Activated CD4-positive, alpha-beta T cell treated with anti-CD3 and anti-CD28 coated beads, Interleukin-2, amount 10 ng/mL, durations not matched to agents 7 days and 5 days (primary cell): ENCODE data around the gene PTPRN2. TPM values are rescaled to one million over a fixed set of nuclear protein-coding genes. Genes with fewer than 3 reads are reported as not detected.
"Not testable (repeated sequence)": the region's sequence is repeated elsewhere in the genome, so short reads cannot be mapped to it uniquely, and the experiment has no call there.

Source experiments
- CTCF ChIA-PET: fragments of 350-600 bp; sonication (Branson Sonifier 250); formaldehyde crosslinking; loops from one replicate; lab custom pipeline; 2021; ENCODE audit warnings: antibody characterized with exemption; lab: Charles Lee
- POLR2A ChIA-PET: fragments of 350-600 bp; sonication (Branson Sonifier 250); formaldehyde crosslinking; loops from one replicate; lab custom pipeline; 2021; ENCODE audit warnings: antibody characterized with exemption; lab: Charles Lee
- DNase-seq: peaks from one replicate; pipeline ENCODE4 v3.0.0-alpha.2; 2020
- H3K27ac Mint-ChIP-seq: one replicate; pipeline ENCODE4 v1.8.0; 2021; ENCODE audit warnings: mild to moderate bottlenecking, moderate library complexity, mixed read lengths
- H3K27me3 Mint-ChIP-seq: one replicate; pipeline ENCODE4 v1.8.0; 2021; ENCODE audit warnings: mixed read lengths
- H3K36me3 Mint-ChIP-seq: one replicate; pipeline ENCODE4 v1.8.0; 2021; ENCODE audit warnings: low read depth, mixed read lengths
- H3K4me1 Mint-ChIP-seq: one replicate; pipeline ENCODE4 v1.8.0; 2021; ENCODE audit warnings: mixed read lengths
- H3K4me3 Mint-ChIP-seq: one replicate; pipeline ENCODE4 v1.8.0; 2021; ENCODE audit warnings: mild to moderate bottlenecking, moderate library complexity, mixed read lengths
- H3K9me3 Mint-ChIP-seq: one replicate; pipeline ENCODE4 v1.8.0; 2021; ENCODE audit warnings: mixed read lengths
- total RNA-seq, 2 experiments: library from RNA; stranded (reverse); gene quantifications; one replicate each; pipeline ENCODE4 v1.2.3, GENCODE V29; 2021

PTPRN2 gene
- total RNA-seq, 2 experiments from 2014 or later = 2.6 to 2.7 TPM

DNA sequence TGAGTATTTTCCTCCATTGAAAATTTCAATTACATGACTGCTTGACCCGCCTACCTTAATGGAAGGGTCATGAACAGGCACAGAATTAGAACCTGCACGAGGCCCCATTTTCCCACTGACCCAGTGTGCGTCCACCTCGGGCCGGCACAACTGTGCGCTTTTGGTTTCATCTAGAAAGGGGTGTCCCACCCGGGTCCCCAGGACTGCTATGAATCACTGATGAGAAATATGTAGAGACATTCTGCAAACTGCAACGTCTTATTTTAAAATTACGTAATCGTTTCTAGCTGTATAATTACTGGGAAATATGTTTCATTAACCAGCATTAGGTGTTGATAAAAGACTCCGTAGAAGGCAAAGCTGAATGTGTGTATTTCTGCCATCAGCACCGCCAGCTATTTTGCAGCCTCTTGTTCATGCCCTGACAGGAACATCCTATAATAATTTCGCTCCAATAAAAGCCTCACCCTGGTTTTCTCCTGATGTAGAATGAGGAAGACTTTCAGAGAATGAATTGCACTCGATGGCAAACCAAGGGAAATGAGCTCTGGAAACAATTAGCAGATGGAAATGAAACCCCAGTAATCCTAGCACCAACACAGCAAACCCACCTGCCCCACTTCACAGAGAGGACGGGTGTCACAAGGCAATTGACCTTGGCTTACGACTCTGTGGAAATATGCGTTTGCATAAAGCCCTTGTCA is 688.7 kb downstream of the PTPRN2 start:
- peaks cover 3% of the 10 kb centered on the region for H3K4me1 Mint-ChIP-seq
- no peaks in the 10 kb centered on the region for H3K9me3 Mint-ChIP-seq
- H3K27me3 Mint-ChIP-seq = no peaks in the 10 kb centered on the region
- CTCF ChIA-PET = no interaction called here
- no peak overlapping the region for H3K27ac Mint-ChIP-seq
- H3K4me3 Mint-ChIP-seq = no peak overlapping the region
- DNase-seq = no peak
- H3K36me3 Mint-ChIP-seq = no peaks in the 10 kb centered on the region
- POLR2A ChIA-PET = no interaction called here

- no peak for DNase-seq
- ChIA-PET POLR2A (no interaction called here), CTCF (no interaction called here)
- Mint-ChIP-seq H3K27me3 (no peaks in the 10 kb centered on the region), H3K4me1 (no peaks in the 10 kb centered on the region), H3K9me3 (no peaks in the 10 kb centered on the region), H3K27ac (no peak overlapping the region), H3K4me3 (no peak overlapping the region), H3K36me3 (no peaks in the 10 kb centered on the region)
Measured at GRCh38 chr7:157898261-157898660, 689.4 kb downstream of the PTPRN2 start.

DNA sequence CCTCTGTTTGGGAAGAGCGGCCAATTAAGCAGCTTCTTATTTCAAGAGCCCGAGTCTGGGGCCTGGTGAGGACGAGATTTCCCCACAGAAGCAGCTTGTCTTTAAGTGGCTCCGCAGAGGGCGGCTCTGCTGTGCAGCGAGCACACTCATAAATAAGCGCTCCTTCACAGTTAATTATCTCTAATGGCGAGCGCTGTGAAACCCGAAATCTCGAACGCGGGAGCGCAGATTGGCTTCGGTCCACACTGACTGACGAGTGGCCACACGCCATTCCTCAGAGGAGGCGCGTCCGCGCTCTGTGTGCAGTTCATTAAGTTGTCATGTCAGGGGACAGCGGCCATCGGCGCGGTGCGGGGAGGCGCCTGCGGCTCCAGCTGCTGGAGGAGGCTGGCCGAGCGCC is 689.9 kb downstream of the PTPRN2 start:
- no peak overlapping the region for H3K27ac Mint-ChIP-seq
- no peaks in the 10 kb centered on the region for H3K27me3 Mint-ChIP-seq
- ChIA-PET CTCF (no interaction called here), POLR2A (no interaction called here)
- H3K9me3 Mint-ChIP-seq = no peaks in the 10 kb centered on the region
- H3K4me1 Mint-ChIP-seq = no peaks in the 10 kb centered on the region
- no peak overlapping the region for H3K4me3 Mint-ChIP-seq
- H3K36me3 Mint-ChIP-seq = no peaks in the 10 kb centered on the region
- no peak for DNase-seq

DNA sequence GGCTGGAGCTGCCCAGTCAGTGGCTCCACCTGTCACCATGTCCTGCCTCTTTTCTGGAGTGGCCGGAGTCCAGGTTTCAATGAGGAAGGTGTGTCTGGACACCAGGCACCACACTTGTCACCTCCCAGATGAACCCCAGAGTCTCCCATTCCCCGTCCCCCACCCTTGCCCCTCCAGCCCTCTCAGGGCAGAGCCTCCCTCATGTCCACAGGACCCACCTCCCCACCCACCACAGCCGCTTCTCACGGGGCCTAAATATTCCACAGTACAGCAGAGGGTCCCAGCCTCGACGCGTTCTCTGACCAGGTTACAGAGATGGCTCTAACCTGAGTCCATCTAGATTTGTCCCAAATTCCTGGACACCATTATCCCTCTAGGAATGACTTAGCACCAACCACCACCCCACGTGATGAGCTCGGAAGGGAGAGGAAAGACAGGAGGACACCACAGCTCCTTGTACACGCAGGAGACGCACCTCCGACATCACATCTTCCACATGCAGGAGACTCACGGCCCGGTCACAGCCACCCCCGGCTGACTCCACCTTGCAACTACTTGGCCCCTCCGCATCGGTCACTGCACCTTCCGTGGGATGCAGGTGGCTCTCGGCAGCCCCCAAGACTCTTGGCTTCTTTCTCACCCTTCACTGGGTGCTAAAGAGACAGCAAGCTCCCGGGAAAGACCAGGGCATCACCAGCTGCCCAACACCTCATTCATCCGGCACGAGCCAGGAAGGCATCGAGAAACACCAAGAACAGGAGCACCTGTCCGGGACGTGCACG is 690.7 kb downstream of the PTPRN2 start:
- no peak overlapping the region for H3K27ac Mint-ChIP-seq
- H3K9me3 Mint-ChIP-seq = no peaks in the 10 kb centered on the region
- no peak overlapping the region for H3K4me3 Mint-ChIP-seq
- H3K36me3 Mint-ChIP-seq = no peaks in the 10 kb centered on the region
- H3K27me3 Mint-ChIP-seq = no peaks in the 10 kb centered on the region
- ChIA-PET CTCF (no interaction called here), POLR2A (no interaction called here)
- DNase-seq = no peak
- no peaks in the 10 kb centered on the region for H3K4me1 Mint-ChIP-seq

GRCh38 chr7:157896376-157896675 is 691.3 kb downstream of the PTPRN2 start:
- CTCF ChIA-PET = interaction anchor here (0.8 kb wide), 1 partner anchor 21 kb away, joined by 3 read pairs; no protein-coding TSS in a partner anchor
- POLR2A ChIA-PET, H3K27ac Mint-ChIP-seq, H3K4me3 Mint-ChIP-seq, H3K9me3 Mint-ChIP-seq, H3K4me1 Mint-ChIP-seq, DNase-seq, H3K36me3 Mint-ChIP-seq, H3K27me3 Mint-ChIP-seq: not testable (repeated sequence)

DNA sequence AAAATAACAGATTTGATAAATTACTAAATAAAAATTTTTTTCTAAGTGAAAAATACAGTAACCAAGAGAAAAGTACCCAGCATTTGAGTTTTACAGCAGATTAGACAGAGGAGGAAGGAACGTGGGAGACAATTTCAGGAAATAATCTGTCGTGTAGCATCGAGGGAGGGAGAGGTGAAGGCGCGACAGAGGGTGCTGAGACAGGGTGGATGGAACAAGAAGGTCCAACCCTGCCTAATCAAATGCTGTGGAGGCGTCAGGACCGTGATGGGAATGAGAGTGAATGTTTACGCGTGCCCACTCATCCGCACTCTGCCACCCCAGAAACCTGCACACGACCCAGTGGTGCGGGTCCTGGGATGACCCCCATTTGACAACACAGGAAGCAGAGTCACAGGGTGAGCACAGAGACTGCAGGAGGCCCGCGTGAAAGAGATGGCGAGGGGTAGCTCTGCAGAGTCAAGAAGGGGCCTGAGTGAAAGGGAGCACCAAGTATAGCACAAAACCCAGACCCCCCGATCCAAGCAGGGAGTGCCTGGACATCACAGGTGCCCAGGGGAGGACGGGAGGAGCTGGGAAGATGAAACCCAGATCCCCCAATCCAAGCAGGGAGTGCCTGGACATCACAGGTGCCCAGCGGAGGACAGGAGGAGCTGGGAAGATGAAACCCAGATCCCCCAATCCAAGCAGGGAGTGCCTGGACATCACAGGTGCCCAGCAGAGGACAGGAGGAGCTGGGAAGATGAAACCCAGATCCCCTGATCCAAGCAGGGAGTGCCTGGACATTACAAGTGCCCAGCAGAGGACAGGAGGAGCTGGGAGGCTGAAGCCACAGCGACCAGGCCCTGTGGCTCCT is 691.9 kb downstream of the PTPRN2 start:
- H3K27ac Mint-ChIP-seq = no peak overlapping the region
- H3K4me3 Mint-ChIP-seq = no peak overlapping the region
- peaks cover 8% of the 10 kb centered on the region for H3K4me1 Mint-ChIP-seq
- POLR2A ChIA-PET = no interaction called here
- no peak for DNase-seq
- H3K9me3 Mint-ChIP-seq = no peaks in the 10 kb centered on the region
- CTCF ChIA-PET = interaction anchor here (0.8 kb wide), 1 partner anchor 21 kb away, joined by 3 read pairs; no protein-coding TSS in a partner anchor
- H3K27me3 Mint-ChIP-seq = no peaks in the 10 kb centered on the region
- no peaks in the 10 kb centered on the region for H3K36me3 Mint-ChIP-seq

- DNase-seq, H3K27me3 Mint-ChIP-seq, H3K9me3 Mint-ChIP-seq, H3K27ac Mint-ChIP-seq, H3K4me3 Mint-ChIP-seq, POLR2A ChIA-PET, H3K36me3 Mint-ChIP-seq, CTCF ChIA-PET: not testable (repeated sequence)
- peaks cover 11% of the 10 kb centered on the region for H3K4me1 Mint-ChIP-seq
Measured at GRCh38 chr7:157895098-157895497, 692.5 kb downstream of the PTPRN2 start.

- H3K27ac Mint-ChIP-seq = no peak overlapping the region
Measured at GRCh38 chr7:157893535-157894044, 694.0 kb downstream of the PTPRN2 start.

DNA sequence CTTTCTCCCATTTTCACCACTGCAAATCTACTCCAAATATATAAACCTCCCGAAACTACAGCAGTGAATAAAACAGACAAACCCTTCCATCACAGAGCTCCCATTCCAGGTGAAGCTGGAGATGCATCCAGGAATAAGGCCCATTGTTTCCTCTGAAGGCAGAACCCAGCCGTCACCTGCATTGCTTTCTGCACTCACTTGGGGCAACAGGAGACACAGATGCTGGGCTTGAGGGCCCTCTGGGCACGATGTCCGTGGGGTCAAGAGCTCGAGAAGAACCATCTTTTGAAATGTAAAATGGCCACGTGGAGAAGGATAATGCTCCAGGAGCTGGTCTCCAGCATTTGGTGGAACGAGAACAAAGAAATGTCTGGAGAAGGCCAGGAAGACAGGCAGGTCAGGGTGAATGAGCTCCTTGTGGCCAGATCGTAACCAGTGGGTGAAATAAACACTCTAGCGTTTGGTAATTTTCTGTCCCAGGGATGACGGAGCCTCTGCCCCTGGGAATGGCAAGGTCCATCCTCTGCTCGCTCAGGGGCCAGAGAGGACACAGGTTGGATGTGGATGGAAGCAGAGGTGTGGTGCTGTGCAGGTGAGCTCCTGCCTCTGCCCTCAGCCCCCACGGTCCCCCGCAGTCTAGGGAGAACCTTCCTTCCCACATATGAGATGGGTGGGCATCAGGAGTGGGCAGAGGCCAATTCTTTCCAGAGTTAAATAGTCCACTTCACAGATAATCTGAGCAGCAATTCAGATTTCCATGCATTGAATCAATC is 694.7 kb downstream of the PTPRN2 start:
- no peaks in the 10 kb centered on the region for H3K36me3 Mint-ChIP-seq
- no peak overlapping the region for H3K4me3 Mint-ChIP-seq
- ChIA-PET POLR2A (no interaction called here), CTCF (no interaction called here)
- peaks cover 11% of the 10 kb centered on the region for H3K4me1 Mint-ChIP-seq
- H3K27ac Mint-ChIP-seq = no peak overlapping the region
- no peaks in the 10 kb centered on the region for H3K27me3 Mint-ChIP-seq
- no peaks in the 10 kb centered on the region for H3K9me3 Mint-ChIP-seq
- no peak for DNase-seq

More at GRCh38 chr7:157893535-157894044, 694.0 kb downstream of the PTPRN2 start:
- Mint-ChIP-seq H3K27me3 (no peaks in the 10 kb centered on the region), H3K36me3 (no peaks in the 10 kb centered on the region), H3K4me1 (peaks cover 11% of the 10 kb centered on the region), H3K4me3 (no peak overlapping the region), H3K9me3 (no peaks in the 10 kb centered on the region)
- no peak for DNase-seq
- ChIA-PET CTCF (no interaction called here), POLR2A (no interaction called here)

DNA sequence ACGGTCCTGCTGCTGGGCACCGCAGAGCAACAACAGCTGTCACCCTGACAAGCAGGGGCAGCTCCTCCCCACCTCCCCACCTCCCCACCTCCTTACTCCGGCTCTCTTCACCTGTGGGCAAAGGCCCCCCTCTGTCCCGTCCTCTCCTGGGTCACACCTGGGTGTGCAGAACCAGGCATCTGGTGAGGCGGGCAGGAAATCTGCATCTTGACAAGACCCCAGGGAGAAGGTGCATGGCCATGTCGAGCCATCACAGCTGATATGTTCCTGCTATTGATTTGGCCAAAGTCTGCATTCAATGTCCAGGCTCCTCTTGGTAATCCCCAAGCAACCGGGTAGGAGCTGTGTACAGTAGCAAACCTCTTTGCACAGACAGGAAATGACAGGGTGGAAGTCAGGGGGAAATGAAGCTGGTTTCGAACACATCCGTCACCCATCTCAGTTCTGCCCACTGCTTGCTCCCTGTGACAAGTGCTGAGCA is 696.7 kb downstream of the PTPRN2 start:
- no peaks in the 10 kb centered on the region for H3K36me3 Mint-ChIP-seq
- no peaks in the 10 kb centered on the region for H3K9me3 Mint-ChIP-seq
- peaks cover 11% of the 10 kb centered on the region for H3K4me1 Mint-ChIP-seq
- H3K4me3 Mint-ChIP-seq = no peak overlapping the region
- H3K27ac Mint-ChIP-seq = peak overlapping the region; percentile 75
- ChIA-PET POLR2A (no interaction called here), CTCF (no interaction called here)
- H3K27me3 Mint-ChIP-seq = no peaks in the 10 kb centered on the region
- DNase-seq = peak; percentile 31

DNA sequence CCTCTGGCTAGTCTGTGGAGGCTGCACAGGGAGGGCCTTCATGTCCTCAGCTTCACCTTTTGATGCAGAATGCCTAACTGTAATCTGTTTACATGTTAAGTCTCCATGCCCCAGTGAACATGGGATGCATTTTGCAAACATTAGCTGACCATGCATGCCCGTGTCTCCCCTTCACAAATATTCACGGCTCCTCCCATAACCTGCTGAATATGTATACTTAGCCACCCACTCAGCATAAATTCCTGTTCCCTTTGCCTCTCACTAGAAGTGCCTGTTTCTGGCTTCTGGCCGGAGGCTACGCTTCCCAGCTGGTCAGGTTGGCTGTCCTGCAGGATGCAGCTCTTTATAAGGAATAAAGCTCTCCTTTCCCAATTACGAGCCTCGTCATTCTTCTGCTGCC is 698.1 kb downstream of the PTPRN2 start:
- Mint-ChIP-seq H3K9me3 (peaks cover 3% of the 10 kb centered on the region), H3K27ac (no peak overlapping the region), H3K36me3 (no peaks in the 10 kb centered on the region), H3K4me3 (no peak overlapping the region), H3K27me3 (no peaks in the 10 kb centered on the region), H3K4me1 (peaks cover 11% of the 10 kb centered on the region)
- DNase-seq = no peak
- POLR2A ChIA-PET = no interaction called here
- CTCF ChIA-PET = interaction anchor here (0.5 to 0.7 kb wide), 2 partner anchors 494 to 1697 kb away, joined by 3 to 4 read pairs; no protein-coding TSS in a partner anchor

DNA sequence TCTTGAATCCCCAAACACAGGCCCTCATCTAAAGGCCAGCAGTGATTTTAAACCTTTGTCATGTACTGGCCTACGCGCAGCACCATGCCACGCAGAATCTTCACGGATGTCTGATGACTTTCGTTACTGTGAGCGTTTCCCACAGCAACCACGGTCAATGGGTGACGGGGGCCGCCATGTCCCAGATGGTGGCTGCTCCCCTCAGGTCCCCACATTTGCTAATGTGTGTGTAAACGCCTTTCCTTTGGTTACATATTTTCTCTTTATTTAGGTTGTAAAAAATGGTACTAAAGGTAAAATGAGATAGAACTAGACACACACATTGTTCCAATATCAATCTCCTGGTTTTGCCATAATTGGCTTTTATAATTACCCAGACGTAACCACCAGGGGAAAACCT is 699.0 kb downstream of the PTPRN2 start:
- Mint-ChIP-seq H3K4me1 (peaks cover 11% of the 10 kb centered on the region), H3K4me3 (no peak overlapping the region), H3K9me3 (peaks cover 3% of the 10 kb centered on the region), H3K36me3 (no peaks in the 10 kb centered on the region), H3K27ac (no peak overlapping the region), H3K27me3 (no peaks in the 10 kb centered on the region)
- ChIA-PET CTCF (no interaction called here), POLR2A (no interaction called here)
- DNase-seq = no peak
